SK-N-SH (cell line): ENCODE data around the gene RAPSN. TPM values are rescaled to one million over a fixed set of nuclear protein-coding genes. Genes with fewer than 3 reads are reported as not detected.
"Not testable (repeated sequence)": the region's sequence is repeated elsewhere in the genome, so short reads cannot be mapped to it uniquely, and the experiment has no call there.

ENCODE experiments used
- CTCF ChIA-PET: fragments of 300-600, 350-600 bp; formaldehyde crosslinking; extraction: SDS; loops from one replicate; lab custom pipeline; 2021; lab: Yijun Ruan, JAX
- POLR2A ChIA-PET: fragments of 350-600 bp; sonication (Branson Sonifier 250); formaldehyde crosslinking; extraction: SDS; loops from one replicate; lab custom pipeline; 2020; ENCODE audit warnings: antibody characterized with exemption, inconsistent platforms; lab: Yijun Ruan, JAX
- DNase-seq: peaks from one replicate; pipeline ENCODE4 v3.0.0; 2012
- H2AFZ ChIP-seq: fragments of 200-600 bp; sonication (generic); 2 replicates; pipeline ENCODE4 v1.8.1; 2016; ENCODE audit warnings: antibody characterized with exemption, mild to moderate bottlenecking, low read depth
- H3F3A ChIP-seq: fragments of 200-600 bp; sonication (generic); replicated peaks from 2 replicates; pipeline ENCODE3; 2016; ENCODE audit warnings: antibody characterized with exemption, mild to moderate bottlenecking; ENCODE audit not compliant: insufficient read depth
- H3K27ac ChIP-seq, 2 experiments: fragments of 200-500 bp in 1 of 2; fragments of 200-600 bp in 1 of 2; sonication (Bioruptor generic) in 1 of 2; sonication (generic), shearing (Covaris generic) in 1 of 2; 2 replicates each; pipeline versions ENCODE4 v1.5.1 to v1.6.1; 2014 to 2016; ENCODE audit warnings: low read depth in 2 of 2, inconsistent platforms in 1 of 2, low read length in 1 of 2, mild to moderate bottlenecking in 1 of 2, mixed read lengths in 1 of 2
- H3K27me3 ChIP-seq: fragments of 200-600 bp; sonication (generic), shearing (Covaris generic); 2 replicates; pipeline ENCODE4 v1.6.1; 2016; ENCODE audit warnings: mixed run types; ENCODE audit not compliant: insufficient read depth
- H3K36me3 ChIP-seq, 2 experiments: fragments of 200-500 bp in 1 of 2; fragments of 200-600 bp in 1 of 2; sonication (Bioruptor generic) in 1 of 2; sonication (generic) in 1 of 2; replicated peaks in 1 of 2; 2 replicates each; pipeline versions ENCODE3 to v1.5.1; 2014 to 2016; ENCODE audit warnings: low read length in 1 of 2, mild to moderate bottlenecking in 1 of 2; ENCODE audit not compliant: insufficient read depth in 2 of 2, control insufficient read depth in 1 of 2
- H3K4me1 ChIP-seq, 2 experiments: fragments of 200-500 bp in 1 of 2; fragments of 200-600 bp in 1 of 2; sonication (Bioruptor generic) in 1 of 2; sonication (generic), shearing (Covaris generic) in 1 of 2; 2 replicates each; pipeline versions ENCODE4 v1.5.1 to v1.6.1; 2014 to 2016; ENCODE audit warnings: low read depth in 1 of 2, low read length in 1 of 2, mixed run types in 1 of 2; ENCODE audit not compliant: insufficient read depth in 2 of 2, control insufficient read depth in 1 of 2
- H3K4me2 ChIP-seq: fragments of 200-600 bp; sonication (generic), shearing (Covaris generic); 2 replicates; pipeline ENCODE4 v1.6.1; 2017; ENCODE audit warnings: mixed run types
- H3K4me3 ChIP-seq, 2 experiments: fragments of 200-500 bp in 1 of 2; fragments of 200-600 bp in 1 of 2; sonication (Bioruptor generic) in 1 of 2; sonication (generic), shearing (Covaris generic) in 1 of 2; 2 replicates each; pipeline versions ENCODE4 v1.5.1 to v1.8.1; 2014 to 2016; ENCODE audit warnings: low read depth in 2 of 2, inconsistent platforms in 1 of 2, low read length in 1 of 2, mild to moderate bottlenecking in 1 of 2, mixed read lengths in 1 of 2, moderate library complexity in 1 of 2
- H3K79me2 ChIP-seq: fragments of 200-600 bp; sonication (generic); 2 replicates; pipeline ENCODE4 v1.8.1; 2017; ENCODE audit warnings: mild to moderate bottlenecking; ENCODE audit not compliant: insufficient read depth
- H3K9ac ChIP-seq: fragments of 200-600 bp; sonication (generic); 2 replicates; pipeline ENCODE4 v1.6.1; 2017; ENCODE audit warnings: mixed run types
- H3K9me2 ChIP-seq: fragments of 200-600 bp; sonication (generic); 2 replicates; pipeline ENCODE4 v1.6.1; 2017; ENCODE audit warnings: mixed run types
- H3K9me3 ChIP-seq: fragments of 200-600 bp; sonication (generic); 2 replicates; pipeline ENCODE4 v1.6.1; 2017; ENCODE audit warnings: mixed run types, mild to moderate bottlenecking, moderate library complexity
- H4K20me1 ChIP-seq: fragments of 200-600 bp; sonication (generic); 2 replicates; pipeline ENCODE4 v1.6.1; 2017; ENCODE audit warnings: mild to moderate bottlenecking, mixed run types; ENCODE audit not compliant: insufficient read depth
- CHD2 ChIP-seq: fragments of 150-350 bp; IDR thresholded peaks from 2 replicates; pipeline ENCODE4 v1.6.1; 2018; ENCODE audit warnings: low read length; ENCODE audit not compliant: partially characterized antibody
- ELF1 ChIP-seq: IDR thresholded peaks from 2 replicates; pipeline ENCODE4 v1.4.0; 2012
- FOSL2 ChIP-seq: IDR thresholded peaks from 2 replicates; pipeline ENCODE4 v1.4.0; 2012; ENCODE audit warnings: low read depth, mild to moderate bottlenecking, moderate library complexity, borderline replicate concordance
- FOXJ3 ChIP-seq: sonication (generic); formaldehyde crosslinking; IDR thresholded peaks from 2 replicates; pipeline ENCODE4 v1.5.1; 2020; ENCODE audit warnings: mild to moderate bottlenecking, missing genetic modification reagents
- FOXM1 ChIP-seq: IDR thresholded peaks from 2 replicates; pipeline ENCODE4 v1.4.0; 2012; ENCODE audit warnings: low read depth, mild to moderate bottlenecking
- GATA2 ChIP-seq: sonication (generic); formaldehyde crosslinking; IDR thresholded peaks from 2 replicates; pipeline ENCODE4 v1.5.0; 2020; ENCODE audit warnings: mild to moderate bottlenecking, missing genetic modification reagents
- NFIC ChIP-seq: IDR thresholded peaks from 2 replicates; pipeline ENCODE4 v1.4.0; 2012; ENCODE audit warnings: borderline replicate concordance
- POLR2AphosphoS5 ChIP-seq: IDR thresholded peaks from 2 replicates; pipeline ENCODE4 v1.6.1; 2012; ENCODE audit warnings: low read depth, low read length
- RAD21 ChIP-seq: IDR thresholded peaks from 2 replicates; pipeline ENCODE4 v1.6.1; 2012; ENCODE audit warnings: mild to moderate bottlenecking, low read length
- RFX5 ChIP-seq: IDR thresholded peaks from 2 replicates; pipeline ENCODE4 v1.6.1; 2012; ENCODE audit warnings: mild to moderate bottlenecking, improper control_type of control experiment, low read length
- SIN3A ChIP-seq: IDR thresholded peaks from 2 replicates; pipeline ENCODE4 v1.6.1; 2012; ENCODE audit warnings: low read depth, mild to moderate bottlenecking, low read length, moderate library complexity, borderline replicate concordance
- SMC3 ChIP-seq: IDR thresholded peaks from 2 replicates; pipeline ENCODE4 v1.6.1; 2012; ENCODE audit warnings: low read depth, low read length, improper control_type of control experiment
- TAF1 ChIP-seq: IDR thresholded peaks from 2 replicates; pipeline ENCODE4 v1.6.1; 2012; ENCODE audit warnings: low read depth, mild to moderate bottlenecking, low read length, moderate library complexity, borderline replicate concordance
- TCF12 ChIP-seq: IDR thresholded peaks from 2 replicates; pipeline ENCODE4 v1.4.0; 2012
- TEAD4 ChIP-seq: IDR thresholded peaks from 2 replicates; pipeline ENCODE4 v1.4.0; 2012; ENCODE audit warnings: mild to moderate bottlenecking, borderline replicate concordance; ENCODE audit not compliant: insufficient read depth
- WGBS: methylation state at CpG from one replicate; pipeline ENCODE4 v1.1.6; 2017; ENCODE audit warnings: low lambda C conversion rate; 5-methylcytosine and 5-hydroxymethylcytosine counted together
- polyA plus RNA-seq, 3 experiments: library from polyadenylated mRNA; depleted of rRNA; stranded (reverse); fragments of >200 nt; gene quantifications; 2 replicates each; pipeline ENCODE4 v1.2.3, GENCODE V29; 2012
- TF ChIP-seq, protein P1 (sequence below): fragments of 150-350 bp; IDR thresholded peaks from 2 replicates; pipeline ENCODE4 v1.6.1; 2016; ENCODE audit warnings: mild to moderate bottlenecking, low read depth, low read length
- TF ChIP-seq, protein P2 (sequence below): IDR thresholded peaks from 2 replicates; pipeline ENCODE4; 2012
- TF ChIP-seq, protein P3 (sequence below): fragments of 200-600 bp; sonication (generic); IDR thresholded peaks from 2 replicates; pipeline ENCODE4 v1.6.1; 2017; ENCODE audit warnings: antibody characterized with exemption, mild to moderate bottlenecking, moderate library complexity

RAPSN gene
- polyA plus RNA-seq, 1 of the 3 experiments (the other 2 are of a cell fraction), result 0.07 TPM

DNA sequence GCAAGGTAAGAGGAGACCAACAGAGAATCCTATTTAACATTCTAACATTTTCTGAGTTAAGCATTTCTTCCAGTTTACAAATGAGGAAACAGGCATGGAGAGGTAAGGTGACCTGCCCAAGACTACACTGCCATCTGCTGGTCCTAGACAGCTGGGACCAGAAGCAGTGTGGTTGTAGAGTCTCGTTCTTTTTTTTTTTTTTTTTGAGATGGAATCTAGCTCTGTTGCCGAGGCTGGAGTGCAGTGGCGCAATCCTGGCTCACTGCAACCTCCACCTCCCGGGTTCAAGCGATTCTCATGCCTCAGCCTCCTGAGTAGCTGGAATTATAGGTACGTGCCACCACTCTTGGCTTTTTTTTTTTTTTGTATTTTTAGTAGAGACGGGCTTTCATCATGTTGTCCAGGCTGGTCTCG is 5.3 kb upstream of the RAPSN start:
- H3K9me2 ChIP-seq, H3K9ac ChIP-seq: not testable (repeated sequence)

DNA sequence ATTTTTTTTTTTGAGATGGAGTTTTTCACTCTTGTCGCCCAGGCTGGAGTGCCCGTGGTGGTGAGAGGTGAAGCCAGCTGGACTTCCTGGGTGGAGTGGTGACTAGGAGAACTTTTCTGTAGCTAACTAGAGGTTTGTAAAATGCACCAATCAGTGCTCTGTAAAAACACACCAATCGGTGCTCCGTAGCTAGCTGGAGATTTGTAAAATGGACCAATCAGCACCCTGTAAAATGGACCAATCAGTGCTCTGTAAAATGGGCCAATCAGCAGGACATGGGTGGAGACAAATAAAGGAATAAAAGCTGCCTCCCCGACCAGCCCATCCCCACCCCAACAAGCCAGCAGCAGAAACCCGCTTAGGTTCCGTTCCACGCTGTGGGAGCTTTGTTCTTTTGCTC is 4.4 kb upstream of the RAPSN start:
- Histone ChIP-seq H3K79me2 (no peaks in the 10 kb centered on the region), H2AFZ (no peak overlapping the region), H3K9ac (no peak overlapping the region), H4K20me1 (no peaks in the 10 kb centered on the region), H3K27ac (no peak overlapping the region), H3K27me3 (no peaks in the 10 kb centered on the region), H3K36me3 (no peaks in the 10 kb centered on the region), H3K9me3 (no peaks in the 10 kb centered on the region), H3F3A (peaks cover 7% of the 10 kb centered on the region), H3K4me2 (no peak overlapping the region), H3K4me3 (no peak overlapping the region), H3K4me1 (peaks cover 0 to 11% of the 10 kb centered on the region in 2 experiments; a peak in 1 of 4 replicates), H3K9me2 (no peaks in the 10 kb centered on the region)
- CTCF ChIA-PET, result interaction anchor here (0.6 to 3.3 kb wide), 14 partner anchors 8 to 300 kb away, joined by 3 to 22 read pairs (median 4); no protein-coding TSS in a partner anchor
- no peak for DNase-seq
- TF ChIP-seq NFIC (no peak), POLR2AphosphoS5 (no peak), GATA2 (CRISPR knock-in tag) (no peak), FOSL2 (no peak), TAF1 (no peak), SIN3A (no peak), FOXM1 (no peak), FOXJ3 (CRISPR knock-in tag) (no peak), TEAD4 (no peak), TCF12 (no peak), CHD2 (no peak), ELF1 (no peak), RFX5 (no peak), RAD21 (no peak)
- TF ChIP-seq, protein P1, sequence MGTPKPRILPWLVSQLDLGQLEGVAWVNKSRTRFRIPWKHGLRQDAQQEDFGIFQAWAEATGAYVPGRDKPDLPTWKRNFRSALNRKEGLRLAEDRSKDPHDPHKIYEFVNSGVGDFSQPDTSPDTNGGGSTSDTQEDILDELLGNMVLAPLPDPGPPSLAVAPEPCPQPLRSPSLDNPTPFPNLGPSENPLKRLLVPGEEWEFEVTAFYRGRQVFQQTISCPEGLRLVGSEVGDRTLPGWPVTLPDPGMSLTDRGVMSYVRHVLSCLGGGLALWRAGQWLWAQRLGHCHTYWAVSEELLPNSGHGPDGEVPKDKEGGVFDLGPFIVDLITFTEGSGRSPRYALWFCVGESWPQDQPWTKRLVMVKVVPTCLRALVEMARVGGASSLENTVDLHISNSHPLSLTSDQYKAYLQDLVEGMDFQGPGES, result no peak
- TF ChIP-seq, protein P2, sequence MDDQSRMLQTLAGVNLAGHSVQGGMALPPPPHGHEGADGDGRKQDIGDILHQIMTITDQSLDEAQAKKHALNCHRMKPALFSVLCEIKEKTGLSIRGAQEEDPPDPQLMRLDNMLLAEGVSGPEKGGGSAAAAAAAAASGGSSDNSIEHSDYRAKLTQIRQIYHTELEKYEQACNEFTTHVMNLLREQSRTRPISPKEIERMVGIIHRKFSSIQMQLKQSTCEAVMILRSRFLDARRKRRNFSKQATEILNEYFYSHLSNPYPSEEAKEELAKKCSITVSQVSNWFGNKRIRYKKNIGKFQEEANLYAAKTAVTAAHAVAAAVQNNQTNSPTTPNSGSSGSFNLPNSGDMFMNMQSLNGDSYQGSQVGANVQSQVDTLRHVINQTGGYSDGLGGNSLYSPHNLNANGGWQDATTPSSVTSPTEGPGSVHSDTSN, result no peak
- 98% methylated on average over 8 of the region's 8 CpGs for WGBS
- POLR2A ChIA-PET, result no interaction called here

More for the DNA sequence above, 5.3 kb upstream of the RAPSN start:
- H3K36me3 ChIP-seq, H3K4me1 ChIP-seq, H3K27me3 ChIP-seq, H3K4me2 ChIP-seq, H3K27ac ChIP-seq, H3K9me3 ChIP-seq, H3K79me2 ChIP-seq, H3F3A ChIP-seq, H4K20me1 ChIP-seq, H3K4me3 ChIP-seq, H2AFZ ChIP-seq: not testable (repeated sequence)
- DNase-seq, result peak; percentile 80
- ChIA-PET POLR2A (interaction anchor here (0.5 to 1.2 kb wide), 2 partner anchors 29 to 41 kb away, joined by 3 to 4 read pairs; no protein-coding TSS in a partner anchor), CTCF (interaction anchor here (0.7 to 3.3 kb wide), 15 partner anchors 8 to 399 kb away, joined by 3 to 22 read pairs (median 4); no protein-coding TSS in a partner anchor)
- WGBS, result 33% methylated on average over 8 of the region's 8 CpGs
- TF ChIP-seq SMC3, result peak; percentile 64
- TF ChIP-seq RAD21, result peak; percentile 82
- TF ChIP-seq, protein P3, sequence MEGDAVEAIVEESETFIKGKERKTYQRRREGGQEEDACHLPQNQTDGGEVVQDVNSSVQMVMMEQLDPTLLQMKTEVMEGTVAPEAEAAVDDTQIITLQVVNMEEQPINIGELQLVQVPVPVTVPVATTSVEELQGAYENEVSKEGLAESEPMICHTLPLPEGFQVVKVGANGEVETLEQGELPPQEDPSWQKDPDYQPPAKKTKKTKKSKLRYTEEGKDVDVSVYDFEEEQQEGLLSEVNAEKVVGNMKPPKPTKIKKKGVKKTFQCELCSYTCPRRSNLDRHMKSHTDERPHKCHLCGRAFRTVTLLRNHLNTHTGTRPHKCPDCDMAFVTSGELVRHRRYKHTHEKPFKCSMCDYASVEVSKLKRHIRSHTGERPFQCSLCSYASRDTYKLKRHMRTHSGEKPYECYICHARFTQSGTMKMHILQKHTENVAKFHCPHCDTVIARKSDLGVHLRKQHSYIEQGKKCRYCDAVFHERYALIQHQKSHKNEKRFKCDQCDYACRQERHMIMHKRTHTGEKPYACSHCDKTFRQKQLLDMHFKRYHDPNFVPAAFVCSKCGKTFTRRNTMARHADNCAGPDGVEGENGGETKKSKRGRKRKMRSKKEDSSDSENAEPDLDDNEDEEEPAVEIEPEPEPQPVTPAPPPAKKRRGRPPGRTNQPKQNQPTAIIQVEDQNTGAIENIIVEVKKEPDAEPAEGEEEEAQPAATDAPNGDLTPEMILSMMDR, result peak; percentile 91
